SKM-1 treated with dmso at 0.1 percent for 144 hours (cell line): ENCODE results near the gene ADGRV1.

Experiments used
- DNase-seq: peaks from one replicate; lab custom pipeline; 2025; ENCODE audit not compliant: unreplicated experiment; lab: John Stamatoyannopoulos, UW

Gene ADGRV1

GRCh38 chr5:91091471-91092234, 533.1 kb downstream of the ADGRV1 start:
- DNase-seq: no peak

DNA sequence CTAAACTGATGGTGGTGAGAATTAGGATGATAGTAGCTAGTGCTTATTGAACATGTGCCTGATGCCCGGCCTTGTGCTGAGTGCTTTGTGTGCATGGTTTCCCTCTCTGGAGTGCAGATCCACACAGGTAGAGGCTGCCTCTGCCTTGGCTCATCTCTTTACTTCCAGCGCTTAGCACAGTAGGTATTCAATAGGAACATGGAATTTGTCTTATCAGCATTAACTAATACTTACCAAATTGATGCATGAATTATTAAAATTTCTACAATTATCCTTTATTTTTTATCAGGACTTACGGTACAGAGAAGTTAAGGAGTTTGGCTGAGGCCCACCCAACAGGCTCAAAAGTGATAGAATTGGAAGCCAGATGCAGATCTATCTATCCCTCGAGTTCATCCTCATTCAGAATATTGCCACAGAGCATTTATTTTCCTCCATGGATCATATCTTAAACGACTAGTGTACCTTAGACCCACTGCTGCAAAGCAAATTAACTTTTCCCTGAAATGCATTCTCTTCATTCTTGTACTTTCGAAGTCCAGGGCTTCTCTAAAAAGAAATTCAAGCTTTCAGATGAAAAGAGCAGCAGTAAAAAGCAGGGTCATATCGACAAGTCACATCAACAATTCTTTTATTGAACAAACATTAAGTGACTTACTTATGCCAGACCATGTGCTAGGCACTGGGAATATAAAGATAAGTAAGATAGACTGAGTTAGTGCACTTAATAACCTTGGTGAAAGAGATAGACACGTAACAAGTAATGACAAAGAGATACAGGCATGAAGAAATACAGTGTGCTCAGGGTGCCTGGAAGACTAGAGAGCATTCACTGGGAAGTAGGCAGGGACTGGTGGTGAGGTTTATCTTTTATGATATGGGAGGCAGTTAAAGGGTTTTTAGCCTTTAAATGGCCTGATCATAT, 534.5 kb downstream of the ADGRV1 start:
- DNase-seq: no peak

- no peak for DNase-seq
Observed at GRCh38 chr5:91095313-91095712, 536.7 kb downstream of the ADGRV1 start.

DNA sequence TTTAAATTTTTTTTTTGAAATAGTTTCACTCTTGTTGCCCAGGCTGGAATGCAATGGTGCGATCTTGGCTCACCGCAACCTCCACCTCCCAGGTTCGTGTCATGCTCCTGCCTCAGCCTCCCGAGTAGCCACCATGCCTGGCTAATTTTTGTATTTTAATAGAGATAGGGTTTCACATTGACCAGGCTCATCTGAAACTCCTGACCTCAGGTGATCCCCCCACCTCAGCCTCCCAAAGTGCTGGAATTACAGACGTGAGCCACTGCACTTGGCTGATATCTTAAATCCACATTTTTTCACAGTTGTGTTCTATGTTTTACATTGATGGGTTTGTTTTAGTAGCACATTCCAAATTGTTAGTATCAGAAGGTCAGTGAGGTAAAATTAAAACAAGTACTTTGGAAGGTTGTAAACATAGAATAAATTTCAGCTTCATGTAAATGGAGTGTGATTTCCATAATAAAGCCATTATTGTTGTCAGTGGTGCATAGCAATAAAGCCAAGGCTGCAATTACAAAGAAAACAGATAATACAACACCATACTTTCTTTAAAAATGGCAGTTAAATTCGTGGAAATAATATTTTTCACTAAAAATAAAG, 537.3 kb downstream of the ADGRV1 start:
- no peak for DNase-seq

DNA sequence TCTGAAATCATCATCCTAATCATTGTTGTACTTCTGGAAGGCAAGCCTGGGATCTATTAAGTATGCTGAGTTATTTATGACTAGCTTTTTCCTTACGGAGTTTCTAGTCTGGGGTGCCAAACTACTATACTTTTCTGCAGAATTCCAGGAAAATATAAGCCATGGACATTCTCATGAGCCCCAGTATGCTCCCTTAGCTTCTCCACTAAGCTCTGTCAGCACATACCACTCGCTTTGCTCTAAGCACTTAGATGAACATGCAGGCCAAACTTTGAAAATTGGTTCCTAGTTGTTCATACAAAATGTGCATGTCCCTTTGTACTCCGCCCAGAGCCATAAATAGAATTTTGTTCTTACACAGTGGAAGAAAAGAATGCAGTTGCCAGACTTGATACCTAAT, 539.9 kb downstream of the ADGRV1 start:
- no peak for DNase-seq

- peak; percentile 84 for DNase-seq
Observed at GRCh38 chr5:91101600-91102379, 543.2 kb downstream of the ADGRV1 start.

DNA sequence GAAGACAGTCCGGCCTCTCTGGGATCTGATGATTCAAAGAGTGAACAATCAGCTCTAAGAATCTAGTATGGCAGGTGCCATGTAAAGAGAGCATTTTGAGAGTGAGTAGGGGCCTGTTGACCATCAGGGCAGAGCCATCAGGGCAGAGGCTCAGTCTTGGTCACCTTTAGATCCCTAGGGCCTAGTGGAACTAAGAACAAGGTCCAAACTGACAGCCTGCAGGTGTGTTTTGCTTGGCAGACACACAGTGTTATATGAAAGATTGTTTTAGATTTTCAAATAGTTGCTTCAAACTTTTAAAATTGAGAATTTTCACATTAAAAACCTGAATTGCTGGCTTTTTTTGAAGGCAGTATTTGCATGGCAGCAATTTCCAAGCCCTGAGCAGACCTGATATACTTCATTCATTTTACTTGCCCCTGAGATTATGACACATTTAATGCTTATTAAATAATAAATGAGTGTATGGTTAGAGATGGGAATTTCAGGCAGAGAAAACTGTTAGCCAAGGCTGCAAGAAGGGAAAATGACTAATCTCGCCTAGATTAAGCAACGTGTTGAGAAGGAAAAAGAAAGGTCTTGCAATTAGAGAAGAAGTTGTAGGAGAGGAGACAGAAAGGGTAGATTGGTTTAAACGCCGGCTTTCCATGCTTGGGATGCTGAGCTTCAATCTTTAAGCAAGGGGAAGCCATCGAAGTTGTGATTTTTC, 544.9 kb downstream of the ADGRV1 start:
- DNase-seq: no peak

- no peak for DNase-seq
Observed at GRCh38 chr5:91104062-91104448, 545.5 kb downstream of the ADGRV1 start.

- DNase-seq: no peak
Observed at GRCh38 chr5:91106842-91107511, 548.4 kb downstream of the ADGRV1 start.

GRCh38 chr5:91109634-91110033, 551.0 kb downstream of the ADGRV1 start:
- no peak for DNase-seq

GRCh38 chr5:91110686-91111085, 552.1 kb downstream of the ADGRV1 start:
- DNase-seq: no peak

- no peak for DNase-seq
Observed at GRCh38 chr5:91111473-91112238, 553.1 kb downstream of the ADGRV1 start.

DNA sequence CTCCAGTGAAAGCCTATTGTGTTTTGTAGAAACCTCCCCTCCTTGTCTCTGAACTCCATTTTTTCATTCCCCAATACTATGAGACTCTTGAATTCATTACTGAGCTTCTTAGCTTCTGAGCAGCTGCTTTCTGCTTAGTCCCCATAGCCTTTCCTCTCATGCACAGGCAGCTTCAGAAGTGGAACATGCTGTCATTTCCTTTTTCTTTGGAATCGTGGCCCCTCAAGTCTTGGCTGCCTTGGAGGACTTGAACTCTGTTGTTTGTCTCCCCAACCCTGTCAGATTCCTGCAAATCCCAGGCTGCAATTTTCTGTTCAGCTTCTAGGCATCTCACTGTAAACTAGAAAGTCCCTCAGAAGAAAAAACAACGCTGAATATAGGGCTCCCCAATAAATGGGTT, 556.1 kb downstream of the ADGRV1 start:
- DNase-seq: no peak

GRCh38 chr5:91118354-91118753, 559.8 kb downstream of the ADGRV1 start:
- DNase-seq: no peak

GRCh38 chr5:91118796-91119195, 560.2 kb downstream of the ADGRV1 start:
- no peak for DNase-seq

- DNase-seq: no peak
Observed at GRCh38 chr5:91119217-91119616, 560.6 kb downstream of the ADGRV1 start.

GRCh38 chr5:91119981-91120850, 561.6 kb downstream of the ADGRV1 start:
- DNase-seq: no peak

GRCh38 chr5:91121347-91121993, 562.9 kb downstream of the ADGRV1 start:
- DNase-seq: no peak
